OCI-M2 (cell line): ENCODE results near the gene GP2.
"Not testable (repeated sequence)": the region's sequence is repeated elsewhere in the genome, so short reads cannot be mapped to it uniquely, and the experiment has no call there.

Source experiments
- DNase-seq: peaks from one replicate; lab custom pipeline; 2025; ENCODE audit not compliant: unreplicated experiment; lab: John Stamatoyannopoulos, UW

Gene GP2

DNA sequence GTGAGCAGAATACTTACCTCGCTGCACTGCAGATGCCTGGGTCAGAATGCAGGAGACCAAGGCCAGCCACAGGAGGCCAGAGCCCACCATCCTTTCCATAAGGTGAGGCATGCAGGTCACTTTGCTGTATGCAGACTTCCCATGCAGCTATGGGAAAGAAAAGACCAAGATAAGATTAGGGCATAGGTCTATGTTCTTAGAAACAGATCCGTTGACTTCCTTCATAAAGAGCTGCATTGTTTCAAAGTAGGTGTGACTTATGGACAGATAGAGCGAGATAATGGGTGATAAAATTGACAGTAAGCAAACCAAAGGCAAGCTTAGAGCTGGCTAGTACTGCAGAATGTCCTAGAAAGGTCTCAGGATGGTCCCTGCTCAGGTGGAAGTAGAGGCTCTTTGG lies 992 bp downstream of the GP2 start:
- DNase-seq = no peak

DNA sequence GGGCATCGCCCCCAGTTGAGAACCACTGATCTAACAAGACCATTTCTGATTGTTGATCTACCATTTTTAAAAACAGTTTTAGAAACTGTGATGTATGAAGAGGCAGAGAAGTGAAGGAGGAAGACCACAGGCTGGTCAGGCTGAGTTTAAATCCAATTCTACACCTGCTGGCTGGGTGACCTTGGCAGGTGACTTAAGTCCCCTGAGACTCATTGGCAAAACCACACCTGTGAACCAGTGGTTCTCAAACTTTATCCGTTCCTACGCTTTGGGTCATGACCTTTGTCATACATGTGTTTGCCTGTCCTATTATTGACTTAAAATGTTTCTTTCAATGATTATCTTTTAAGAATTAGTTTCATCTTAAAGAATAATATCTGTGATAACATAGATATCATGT lies 2.3 kb downstream of the GP2 start:
- DNase-seq = no peak

DNA sequence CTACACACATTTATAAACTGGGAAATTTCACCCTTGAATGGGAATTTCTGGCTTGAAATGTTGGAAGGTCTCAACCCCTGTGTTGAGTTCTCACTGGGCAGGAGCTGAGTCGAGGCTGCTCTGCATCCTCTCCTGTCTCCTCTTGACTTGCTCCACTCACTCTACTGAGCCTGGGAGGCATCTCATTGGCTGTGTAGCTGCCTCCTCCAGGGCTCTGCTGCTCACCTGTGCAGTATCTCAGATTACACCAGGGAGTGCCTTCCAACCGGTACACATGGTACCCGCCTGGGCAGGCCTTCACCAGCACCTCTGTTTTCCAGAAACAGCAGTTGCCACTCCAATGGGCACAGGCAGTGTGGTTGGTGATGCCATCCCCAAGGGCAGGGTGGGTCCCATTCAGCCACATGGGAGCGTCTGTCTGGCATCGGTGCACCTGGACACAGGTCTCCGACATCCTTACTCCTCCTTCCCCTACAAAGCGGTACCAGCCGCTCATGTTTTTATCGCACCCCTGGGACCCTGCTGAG lies 3.7 kb downstream of the GP2 start:
- DNase-seq = no peak

DNA sequence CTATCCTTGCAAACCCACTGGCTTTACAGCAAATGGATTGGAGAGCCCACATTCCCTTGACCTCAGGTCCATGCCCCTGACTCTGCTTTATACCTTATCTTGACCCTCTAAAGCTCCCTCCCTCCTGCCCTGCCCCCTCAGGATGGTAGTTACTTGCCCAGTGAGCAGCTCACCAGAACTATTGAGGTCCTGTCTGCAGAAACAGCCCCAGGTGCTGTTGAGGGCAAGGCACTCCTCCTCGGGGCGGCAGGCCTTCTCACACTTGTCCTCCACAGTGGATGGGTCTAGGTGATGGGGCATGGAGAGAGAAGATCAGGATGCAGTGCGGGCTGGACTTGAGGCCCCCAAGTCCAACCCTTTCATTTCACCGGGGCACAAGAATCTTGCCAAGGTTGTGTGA lies 4.6 kb downstream of the GP2 start:
- no peak for DNase-seq

DNA sequence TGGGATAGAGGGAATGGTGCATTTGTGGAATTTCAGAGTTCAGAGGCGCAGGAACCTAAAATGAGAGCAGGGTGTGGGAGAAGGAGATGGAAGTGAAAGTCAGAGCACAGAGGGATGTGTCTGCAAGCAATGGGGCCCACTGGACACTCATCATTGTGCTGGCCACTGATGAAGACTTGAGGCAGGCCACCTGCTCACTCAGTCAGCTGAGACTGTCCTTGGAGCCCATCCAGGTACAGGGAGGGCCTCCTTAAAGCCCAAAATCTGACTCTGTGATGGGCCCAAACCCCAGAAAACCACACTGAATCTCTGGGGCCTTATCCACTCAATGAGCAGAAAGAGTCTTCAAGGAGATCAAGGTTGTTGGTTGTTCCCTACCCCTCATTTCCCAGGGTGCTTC lies 5.6 kb downstream of the GP2 start:
- no peak for DNase-seq

DNA sequence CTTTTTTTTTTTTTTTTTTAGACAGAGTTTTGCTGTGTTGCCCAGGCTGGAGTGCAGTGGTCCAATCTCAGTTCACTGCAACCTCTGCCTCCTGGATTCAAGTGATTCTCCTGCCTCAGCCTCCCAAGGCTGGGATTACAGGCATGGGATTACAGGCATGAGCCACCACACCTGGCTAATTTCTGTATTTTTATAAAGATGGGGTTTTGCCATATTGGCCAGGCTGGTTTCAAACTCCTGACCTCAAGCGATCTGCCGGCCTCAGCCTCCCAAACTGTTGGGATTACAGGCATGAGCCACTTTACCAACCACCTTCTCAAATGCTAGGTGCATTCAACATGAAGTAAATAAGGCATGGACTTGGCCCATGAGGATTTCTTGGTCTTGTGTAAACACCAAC lies 6.3 kb downstream of the GP2 start:
- not testable (repeated sequence) for DNase-seq

DNA sequence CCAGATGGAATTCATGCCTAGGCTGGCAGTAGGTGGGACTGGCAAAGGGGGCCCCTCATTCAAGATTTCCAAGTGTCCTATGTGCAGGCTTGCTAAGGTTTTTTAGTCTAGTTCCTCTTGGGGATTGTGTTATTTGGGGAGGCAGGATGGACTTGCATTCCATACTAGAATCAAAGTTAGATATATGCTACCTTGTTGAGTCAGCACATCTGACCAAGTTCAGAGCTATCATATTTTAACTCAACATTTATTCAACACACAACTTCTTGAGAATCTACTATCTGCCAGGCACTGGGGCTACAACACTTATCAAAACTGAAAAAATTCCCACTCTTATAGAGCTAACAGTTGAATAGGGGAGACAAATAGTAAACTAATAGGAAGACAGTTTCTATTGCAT lies 6.7 kb downstream of the GP2 start:
- no peak for DNase-seq

DNA sequence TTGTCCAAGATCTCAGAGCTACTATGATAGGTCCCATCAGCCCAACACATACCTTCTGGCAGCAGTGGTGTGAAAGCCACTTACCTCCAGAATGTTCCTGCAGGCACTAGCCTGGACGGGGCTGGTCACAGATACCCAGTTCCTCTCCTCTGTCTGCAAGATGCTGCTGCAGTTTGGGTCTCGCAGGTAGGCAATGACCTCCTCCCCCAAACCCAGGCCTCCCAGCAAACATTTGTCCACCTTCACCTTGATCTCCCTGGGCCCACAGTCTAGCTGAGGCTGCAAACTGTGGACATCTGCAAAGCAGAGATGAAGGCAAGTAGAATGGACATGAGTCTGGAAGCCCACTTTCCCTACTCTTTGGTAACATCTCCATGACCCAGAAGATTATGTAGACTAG lies 7.1 kb downstream of the GP2 start:
- DNase-seq = no peak

DNA sequence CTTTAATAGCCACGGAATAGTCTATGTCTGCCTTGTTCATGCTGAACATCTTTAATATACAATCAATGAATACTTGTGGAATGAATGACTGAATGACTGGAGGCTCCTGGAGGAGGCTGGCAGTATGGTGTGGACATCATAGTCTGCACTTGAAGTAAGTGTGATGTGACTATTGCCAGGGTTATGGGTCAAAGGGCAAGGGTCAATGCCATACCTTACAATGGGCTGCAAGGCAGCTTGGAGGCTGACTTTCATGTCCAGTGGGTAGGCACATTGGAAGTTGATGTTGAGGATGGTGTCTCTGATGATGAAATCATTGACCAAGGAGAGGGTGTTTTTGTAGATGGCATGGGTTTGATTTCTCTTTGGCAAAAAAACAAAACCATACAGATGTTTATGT lies 7.9 kb downstream of the GP2 start:
- DNase-seq = no peak

DNA sequence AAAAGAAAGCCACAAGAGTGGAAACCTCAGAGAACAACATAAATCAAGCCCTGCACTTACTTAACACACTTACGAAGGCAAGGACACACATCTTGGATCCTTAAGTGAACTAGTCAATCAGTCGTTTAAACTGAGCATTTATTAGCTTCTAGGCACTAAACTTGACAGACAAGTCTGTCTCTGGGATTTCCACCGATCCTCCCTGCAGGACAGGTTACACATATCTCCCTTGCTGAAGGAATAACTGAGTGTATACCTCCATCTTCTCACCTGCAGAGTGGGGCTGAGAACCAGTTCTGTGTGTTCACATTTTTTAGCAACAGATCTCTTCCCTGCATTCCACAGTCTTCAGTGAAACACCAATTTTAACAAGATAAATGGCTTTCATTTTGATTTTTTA lies 8.9 kb downstream of the GP2 start:
- DNase-seq = no peak

DNA sequence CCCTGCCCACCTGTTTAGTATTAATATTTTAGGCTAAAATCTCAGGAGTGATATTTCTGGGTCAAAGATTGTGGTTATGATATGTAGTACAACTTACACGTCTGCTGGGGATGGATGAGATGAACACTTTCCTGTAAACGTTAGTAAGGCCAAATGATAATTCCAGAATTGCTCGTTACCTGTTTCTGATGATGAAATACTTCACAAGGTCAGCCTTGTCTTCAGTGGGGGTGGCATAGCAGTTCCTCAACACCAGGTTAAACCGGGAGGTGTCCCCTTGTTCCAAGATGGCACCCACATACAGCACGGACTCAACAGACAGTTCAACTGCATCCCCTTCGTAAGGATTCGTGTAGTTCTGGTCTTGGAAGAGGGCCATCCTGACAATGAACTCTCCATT lies 9.3 kb downstream of the GP2 start:
- no peak for DNase-seq

DNA sequence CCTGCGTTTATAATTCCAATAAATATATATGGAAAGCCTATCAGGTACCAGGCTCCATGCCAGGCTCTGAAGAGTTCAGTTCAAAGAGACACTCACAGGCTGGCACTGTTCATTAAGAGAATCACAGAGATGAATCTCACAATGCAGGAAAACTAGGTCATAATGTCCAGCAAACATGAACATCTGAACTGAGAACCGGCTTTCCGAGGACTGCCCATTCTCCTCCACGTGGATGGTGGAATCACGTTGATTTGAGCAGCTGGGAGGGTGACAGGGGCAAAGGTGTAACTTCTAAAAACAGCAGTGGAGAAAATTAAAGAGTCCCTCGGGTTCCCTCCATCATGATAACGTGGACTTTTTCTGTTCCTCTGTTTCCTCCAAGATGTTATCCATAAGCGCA lies 10.2 kb downstream of the GP2 start:
- no peak for DNase-seq

DNA sequence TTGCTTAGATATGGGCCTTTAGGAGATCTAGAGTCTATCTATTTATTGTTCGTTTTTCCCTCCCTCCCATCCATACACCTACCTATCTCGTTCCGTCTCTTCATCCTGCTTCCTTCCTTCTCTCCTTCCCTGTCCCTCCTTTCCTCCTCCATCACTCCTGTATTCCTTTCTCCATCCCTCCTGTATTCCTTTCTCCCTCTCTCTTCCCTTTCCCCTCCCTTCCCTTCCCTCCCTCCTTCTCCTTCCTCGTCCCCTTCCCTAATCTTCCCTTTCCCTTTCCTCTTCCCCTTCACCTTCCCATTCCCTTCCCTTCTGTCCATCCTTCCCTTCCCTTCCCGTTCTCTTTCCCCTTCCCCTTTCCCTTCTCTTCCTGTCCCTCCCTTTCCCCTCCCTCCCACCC lies 10.6 kb downstream of the GP2 start:
- DNase-seq = no peak

DNA sequence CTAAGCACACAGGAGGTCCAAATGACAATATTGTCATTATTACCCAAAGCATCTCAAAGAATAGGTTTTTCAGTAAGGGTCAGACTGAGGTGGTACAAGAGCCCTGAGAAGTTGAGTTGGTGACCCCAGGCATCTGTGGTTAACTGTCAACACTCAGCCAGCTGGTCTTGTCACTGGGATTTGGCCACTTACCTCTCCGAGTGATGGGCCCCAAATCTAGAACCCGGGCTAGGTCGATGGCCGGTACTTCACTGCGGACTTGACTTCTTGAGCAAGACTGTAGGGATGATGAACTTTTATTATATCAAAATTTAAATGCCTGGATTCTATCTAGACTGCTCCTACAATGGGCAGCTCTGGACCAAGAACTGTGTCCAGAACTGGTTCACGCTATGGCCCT lies 11.5 kb downstream of the GP2 start:
- DNase-seq = no peak

DNA sequence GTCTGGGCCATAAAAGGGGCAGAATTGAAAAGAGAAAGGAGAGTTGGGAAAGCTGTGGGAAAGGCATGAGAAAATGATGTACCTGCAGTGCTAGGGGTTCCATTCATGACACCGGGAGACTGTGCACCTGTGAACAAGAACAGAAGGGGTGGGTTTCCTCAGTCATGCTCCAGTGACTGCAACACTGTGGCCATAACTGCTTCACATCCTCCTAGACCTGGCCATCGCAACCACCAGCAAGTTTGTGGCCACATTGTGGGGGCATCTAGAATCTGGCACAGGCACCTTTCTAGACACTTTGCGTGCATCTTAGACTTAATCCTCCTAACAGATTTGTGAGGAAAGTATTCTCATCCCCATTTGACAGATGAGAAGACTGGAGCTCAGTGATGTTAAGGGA lies 12.7 kb downstream of the GP2 start:
- no peak for DNase-seq

DNA sequence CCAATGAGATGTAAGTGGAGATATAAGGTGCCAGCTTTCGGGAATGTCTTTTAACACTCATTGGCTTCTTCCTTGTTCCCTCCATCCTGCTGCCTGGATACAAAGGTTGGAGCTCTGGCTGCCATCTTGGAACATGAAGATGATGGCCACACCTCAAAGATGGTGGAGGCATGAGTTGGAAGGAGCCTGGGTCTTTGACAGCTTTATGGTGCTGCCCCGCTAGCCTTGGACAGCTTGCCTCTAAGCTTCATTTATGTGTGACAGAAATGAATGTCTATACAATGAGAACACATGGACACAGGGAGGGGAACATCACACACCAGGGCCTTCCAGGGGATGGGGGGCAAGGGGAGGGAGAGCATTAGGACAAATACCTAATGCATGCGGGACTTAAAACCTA lies 13.6 kb downstream of the GP2 start:
- no peak for DNase-seq

DNA sequence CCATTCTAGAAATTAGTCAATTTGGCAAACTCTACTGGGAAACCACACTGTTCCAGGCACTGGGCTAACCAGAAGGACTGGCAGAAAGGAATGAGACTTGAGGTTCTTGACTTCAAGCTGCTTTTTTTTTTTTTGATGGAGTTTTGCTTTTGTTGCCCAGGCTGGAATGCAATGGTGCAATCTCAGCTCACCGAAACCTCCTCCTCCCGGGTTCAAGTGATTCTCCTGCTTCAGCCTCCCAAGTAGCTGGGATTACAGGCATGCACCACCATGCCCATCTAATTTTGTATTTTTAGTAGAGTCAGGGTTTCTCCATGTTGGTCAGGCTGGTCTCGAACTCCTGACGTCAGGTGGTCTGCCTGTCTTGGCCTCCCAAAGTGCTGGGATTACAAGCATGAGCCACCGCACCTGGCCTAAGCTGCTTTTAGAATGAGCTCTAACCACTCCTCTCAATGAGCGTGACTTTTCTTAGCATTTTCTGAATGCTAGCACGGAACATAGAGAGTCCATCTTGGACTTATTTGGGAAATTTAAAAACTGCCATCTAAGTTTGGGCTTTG lies 14.7 kb downstream of the GP2 start:
- not testable (repeated sequence) for DNase-seq

DNA sequence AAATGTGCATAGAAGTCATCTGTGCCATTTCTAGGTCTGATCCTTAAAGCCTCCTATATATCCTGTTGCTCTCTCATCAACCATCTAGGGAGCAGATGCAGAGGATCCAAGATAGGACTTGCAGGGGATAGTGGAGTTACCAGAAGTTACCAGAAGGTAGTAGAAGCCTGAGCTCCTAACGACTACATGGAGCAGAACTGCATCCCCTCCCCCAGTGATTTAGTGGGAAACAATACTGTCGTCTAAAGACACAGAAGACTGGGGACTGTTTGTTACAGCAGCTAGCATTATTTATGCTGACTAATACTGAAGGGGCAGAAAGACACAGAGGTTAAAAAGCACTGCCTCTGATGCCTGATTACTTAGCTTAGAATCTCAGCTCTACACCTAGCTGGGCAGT lies 15.8 kb downstream of the GP2 start:
- no peak for DNase-seq

DNA sequence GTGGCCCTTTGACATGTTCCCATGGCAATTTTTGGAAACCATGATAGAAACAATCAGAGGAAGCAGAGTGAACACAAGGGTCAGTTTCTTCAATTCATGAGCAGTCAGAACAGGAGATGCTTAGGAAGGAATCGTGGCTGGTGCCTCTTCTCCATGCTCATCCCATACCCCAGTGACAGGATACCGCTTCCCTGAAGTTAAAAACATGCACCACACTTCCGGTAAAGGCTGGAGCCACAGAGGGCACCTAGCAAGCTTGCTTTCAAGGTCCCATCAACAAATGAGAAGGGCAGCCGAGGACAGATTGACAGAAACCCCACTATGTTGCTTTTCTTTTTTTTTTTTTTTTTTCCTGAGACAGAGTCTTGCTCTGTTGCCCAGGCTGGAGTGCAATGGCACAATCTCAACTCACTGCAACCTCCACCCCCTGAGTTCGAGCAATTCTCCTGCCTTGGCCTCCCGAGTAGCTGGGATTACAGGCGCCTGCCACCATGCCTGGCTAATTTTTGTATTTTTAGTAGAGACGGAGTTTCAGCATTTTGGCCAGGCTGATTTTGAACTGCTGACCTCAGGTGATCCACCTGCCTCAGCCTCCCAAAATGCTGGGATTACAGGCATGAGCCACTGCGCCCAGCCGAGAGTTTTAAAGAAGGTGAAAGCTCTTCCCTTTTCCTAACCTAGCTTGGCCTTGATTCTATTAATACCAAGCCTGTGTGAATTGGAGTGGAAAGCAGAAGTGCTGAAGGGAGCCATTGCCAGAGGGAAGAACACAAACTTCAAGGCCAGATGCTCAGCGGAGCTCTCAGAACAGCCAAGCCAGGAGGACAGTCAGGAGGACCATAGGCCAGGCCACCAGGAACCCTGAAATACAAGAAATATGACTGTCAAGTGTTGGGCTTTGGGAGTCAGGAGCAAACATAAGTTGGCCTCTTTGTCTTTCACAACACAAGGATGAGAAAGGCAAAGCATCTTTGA lies 16.6 kb downstream of the GP2 start:
- no peak for DNase-seq

DNA sequence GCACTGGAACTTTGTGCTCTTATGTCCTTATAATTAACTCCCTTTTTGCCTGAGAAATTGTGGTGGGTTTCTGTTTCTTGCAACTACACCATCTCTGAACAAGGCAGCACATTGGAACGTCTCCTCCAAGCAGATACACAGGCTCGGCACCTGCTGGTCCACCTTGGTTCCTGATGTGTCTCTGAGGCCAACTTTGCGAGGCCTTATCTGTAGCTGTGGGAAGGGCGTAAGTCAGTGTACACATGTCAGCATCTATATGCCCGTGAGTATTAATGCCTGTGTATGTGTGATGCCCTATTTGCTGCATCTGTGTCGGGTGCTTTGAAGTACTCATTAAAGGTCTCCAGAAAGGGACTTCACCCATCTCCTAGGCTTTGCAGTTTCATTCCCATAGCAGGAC lies 17.5 kb downstream of the GP2 start:
- DNase-seq = no peak

DNA sequence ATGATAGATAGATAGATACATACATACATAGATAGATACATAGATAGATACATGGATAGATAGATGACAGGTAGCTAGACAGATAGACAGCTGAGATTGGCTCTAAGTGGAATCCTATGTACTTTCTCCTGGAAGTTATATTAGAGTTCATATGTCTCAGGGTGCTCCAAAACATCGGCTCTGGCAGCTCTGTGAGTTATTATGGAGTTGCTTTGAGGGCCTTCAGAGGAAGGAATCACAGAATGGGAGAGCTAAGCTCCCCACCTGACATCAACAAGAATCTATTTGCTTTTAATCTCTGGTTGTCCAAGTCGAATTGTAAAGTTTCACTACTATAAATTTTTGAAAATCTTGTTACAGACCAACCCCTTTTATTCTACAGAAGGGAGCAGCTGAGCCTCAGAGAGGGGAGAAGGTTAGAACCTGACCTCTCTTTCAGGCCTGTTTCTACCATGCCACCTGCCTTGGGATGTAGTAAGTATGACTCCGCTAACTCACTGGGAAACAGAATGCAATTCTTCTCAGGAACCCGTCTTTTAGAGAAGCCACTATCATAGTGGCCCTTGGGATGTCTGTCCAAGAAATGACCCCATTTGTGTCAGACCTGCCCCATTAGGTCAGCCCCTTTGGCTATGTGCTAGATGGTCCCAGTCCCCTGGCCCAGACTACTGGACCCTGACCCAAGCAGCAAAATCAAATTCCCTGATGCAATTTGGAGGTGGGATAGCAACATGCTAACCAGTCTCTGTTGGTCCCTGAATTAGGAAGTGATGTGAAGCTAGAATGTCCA lies 18.3 kb downstream of the GP2 start:
- no peak for DNase-seq

DNA sequence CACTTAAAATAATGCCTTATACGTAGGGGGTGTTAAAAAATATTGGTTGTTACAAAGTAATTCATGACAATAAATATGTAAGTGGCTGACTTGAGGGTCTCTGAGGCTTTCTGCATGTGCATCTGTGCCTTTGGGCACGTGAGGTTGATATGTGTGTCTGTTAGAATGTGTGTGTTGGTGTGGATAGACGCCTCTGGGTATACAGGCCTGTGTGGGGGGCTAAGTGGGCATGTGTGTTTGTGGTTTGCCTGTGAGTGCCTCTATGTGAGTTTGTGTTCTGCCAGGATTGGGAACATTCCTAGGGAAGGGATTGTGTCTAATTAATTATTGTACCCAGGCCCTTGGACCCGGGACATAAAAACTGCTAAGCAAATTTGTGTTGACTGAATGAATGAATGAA lies 19.0 kb downstream of the GP2 start:
- DNase-seq = no peak
